Measurements from ENCODE around the gene AFF3.

AFF3 gene

GRCh38 chr2:99922664-99923063 lies 219.7 kb downstream of the AFF3 start:
- Histone ChIP-seq H3K27me3 (replicated peaks; ENCODE audit: insufficient read depth, low read length) (no peaks in the 10 kb centered on the region), H3K4me1 (ENCODE audit: low read length) (no peaks in the 10 kb centered on the region), H3K36me3 (replicated peaks; ENCODE audit: insufficient read depth, low read length) (no peaks in the 10 kb centered on the region), H3K9ac (ENCODE audit: low read length) (no peak overlapping the region), H3K4me2 (ENCODE audit: low read depth, low read length) (no peak overlapping the region), H3K27ac (ENCODE audit: low read length) (no peak overlapping the region), H3K9me2 (replicated peaks; ENCODE audit: insufficient read depth, low read length) (no peaks in the 10 kb centered on the region), H3F3A (ENCODE audit: insufficient read depth, low read length) (no peaks in the 10 kb centered on the region), H3K9me3 (replicated peaks; ENCODE audit: insufficient read depth, low read length) (no peaks in the 10 kb centered on the region), H3K4me3 (ENCODE audit: low read length) (no peak overlapping the region), H3K79me2 (ENCODE audit: low read length) (no peaks in the 10 kb centered on the region), H4K20me1 (ENCODE audit: insufficient read depth, low read length) (no peaks in the 10 kb centered on the region), H2AFZ (ENCODE audit: low read length) (no peak overlapping the region)
- DNase-seq, result no peak
- no peak for TF ChIP-seq CTCF (IDR thresholded peaks at IDR 0.05; ENCODE audit: low read length)

- no peaks in the 10 kb centered on the region for H3F3A ChIP-seq (ENCODE audit: insufficient read depth, low read length)
- H2AFZ ChIP-seq (ENCODE audit: low read length), result no peak overlapping the region
- no peaks in the 10 kb centered on the region for H3K27me3 ChIP-seq (replicated peaks; ENCODE audit: insufficient read depth, low read length)
- H3K4me1 ChIP-seq (ENCODE audit: low read length), result no peaks in the 10 kb centered on the region
- H3K9ac ChIP-seq (ENCODE audit: low read length), result no peak overlapping the region
- no peaks in the 10 kb centered on the region for H3K79me2 ChIP-seq (ENCODE audit: low read length)
- H3K4me2 ChIP-seq (ENCODE audit: low read depth, low read length), result no peak overlapping the region
- H4K20me1 ChIP-seq (ENCODE audit: insufficient read depth, low read length), result no peaks in the 10 kb centered on the region
- TF ChIP-seq CTCF (IDR thresholded peaks at IDR 0.05; ENCODE audit: low read length) (no peak), EZH2 (optimal IDR thresholded peaks at IDR 0.05; ENCODE audit: low read depth, low read length) (no peak), EZH2phosphoT487 (IDR thresholded peaks at IDR 0.05; ENCODE audit: low read length) (no peak)
- H3K9me3 ChIP-seq (replicated peaks; ENCODE audit: insufficient read depth, low read length), result no peaks in the 10 kb centered on the region
- H3K9me2 ChIP-seq (replicated peaks; ENCODE audit: insufficient read depth, low read length), result no peaks in the 10 kb centered on the region
- H3K4me3 ChIP-seq (ENCODE audit: low read length), result no peak overlapping the region
- H3K27ac ChIP-seq (ENCODE audit: low read length), result no peak overlapping the region
- no peaks in the 10 kb centered on the region for H3K36me3 ChIP-seq (replicated peaks; ENCODE audit: insufficient read depth, low read length)
- no peak for DNase-seq
Measured at GRCh38 chr2:99921903-99922302, 220.5 kb downstream of the AFF3 start.

GRCh38 chr2:99918389-99918788 lies 224.0 kb downstream of the AFF3 start:
- Histone ChIP-seq H3K4me2 (ENCODE audit: low read depth, low read length) (no peak overlapping the region), H2AFZ (ENCODE audit: low read length) (no peak overlapping the region), H3K27me3 (replicated peaks; ENCODE audit: insufficient read depth, low read length) (no peaks in the 10 kb centered on the region), H3K4me1 (ENCODE audit: low read length) (no peaks in the 10 kb centered on the region), H3K9me2 (replicated peaks; ENCODE audit: insufficient read depth, low read length) (no peaks in the 10 kb centered on the region), H3K9me3 (replicated peaks; ENCODE audit: insufficient read depth, low read length) (no peaks in the 10 kb centered on the region), H3K79me2 (ENCODE audit: low read length) (no peaks in the 10 kb centered on the region), H3K4me3 (ENCODE audit: low read length) (no peak overlapping the region), H3F3A (ENCODE audit: insufficient read depth, low read length) (no peaks in the 10 kb centered on the region), H3K27ac (ENCODE audit: low read length) (no peak overlapping the region), H3K9ac (ENCODE audit: low read length) (no peak overlapping the region), H4K20me1 (ENCODE audit: insufficient read depth, low read length) (no peaks in the 10 kb centered on the region), H3K36me3 (replicated peaks; ENCODE audit: insufficient read depth, low read length) (no peaks in the 10 kb centered on the region)
- TF ChIP-seq EZH2 (optimal IDR thresholded peaks at IDR 0.05; ENCODE audit: low read depth, low read length), result no peak
- TF ChIP-seq CTCF (IDR thresholded peaks at IDR 0.05; ENCODE audit: low read length), result no peak
- TF ChIP-seq EZH2phosphoT487 (IDR thresholded peaks at IDR 0.05; ENCODE audit: low read length), result no peak
- DNase-seq, result no peak
